HG03460 (cell line): ENCODE measurements around the gene LRRIQ4.

Experiments used
- ATAC-seq: cut with Tn5 transposase; IDR thresholded peaks from one replicate; pipeline ENCODE4 v1.9.1; 2021; ENCODE audit not compliant: unreplicated experiment

LRRIQ4 gene

GRCh38 chr3:169850618-169851017 is 37.9 kb downstream of the LRRIQ4 start:
- ATAC-seq: no peak

GRCh38 chr3:169855514-169855913 is 42.8 kb downstream of the LRRIQ4 start:
- no peak for ATAC-seq

DNA sequence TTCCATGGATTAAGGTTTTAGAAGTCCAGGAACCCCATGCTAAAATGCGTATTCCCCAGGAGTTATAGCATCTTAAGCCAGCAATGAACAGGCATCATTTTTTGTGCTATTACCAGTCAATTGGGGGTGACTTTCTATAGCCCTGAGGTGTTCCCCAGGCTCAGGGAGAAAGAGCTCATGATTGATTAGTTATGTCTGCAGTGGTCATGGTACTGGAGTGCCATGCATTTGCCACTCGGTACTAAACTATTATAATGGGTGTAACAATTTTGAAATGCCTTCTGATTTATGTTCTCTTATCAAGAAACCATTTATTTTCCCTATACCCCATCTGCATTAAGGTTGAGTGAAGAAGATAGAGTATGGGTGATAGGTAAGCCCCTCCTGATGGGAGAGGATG is 45.1 kb downstream of the LRRIQ4 start:
- ATAC-seq: no peak

GRCh38 chr3:169861871-169862270 is 49.2 kb downstream of the LRRIQ4 start:
- no peak for ATAC-seq

DNA sequence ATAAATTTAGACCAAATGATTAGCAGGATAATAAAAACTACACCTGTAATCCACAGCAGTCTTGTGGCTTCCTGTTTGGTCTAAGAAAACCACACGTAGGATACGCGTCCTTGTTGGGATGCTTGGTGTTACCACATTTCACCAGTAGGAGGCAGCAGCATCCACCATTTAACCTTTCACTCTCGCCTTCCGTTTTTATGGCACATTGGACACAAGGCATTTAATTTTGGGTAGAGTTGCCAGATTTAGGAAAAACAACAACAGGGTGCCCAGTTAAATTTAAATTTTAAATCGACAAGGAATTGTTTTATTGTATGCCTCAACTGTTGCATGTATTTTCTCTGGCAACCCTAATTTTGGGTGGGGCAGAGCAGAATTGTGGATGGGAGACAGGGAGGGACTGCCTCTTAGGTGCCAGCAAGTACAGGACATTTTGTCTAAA is 50.8 kb downstream of the LRRIQ4 start:
- ATAC-seq: peak; percentile 58

GRCh38 chr3:169864270-169864669 is 51.6 kb downstream of the LRRIQ4 start:
- ATAC-seq: no peak

DNA sequence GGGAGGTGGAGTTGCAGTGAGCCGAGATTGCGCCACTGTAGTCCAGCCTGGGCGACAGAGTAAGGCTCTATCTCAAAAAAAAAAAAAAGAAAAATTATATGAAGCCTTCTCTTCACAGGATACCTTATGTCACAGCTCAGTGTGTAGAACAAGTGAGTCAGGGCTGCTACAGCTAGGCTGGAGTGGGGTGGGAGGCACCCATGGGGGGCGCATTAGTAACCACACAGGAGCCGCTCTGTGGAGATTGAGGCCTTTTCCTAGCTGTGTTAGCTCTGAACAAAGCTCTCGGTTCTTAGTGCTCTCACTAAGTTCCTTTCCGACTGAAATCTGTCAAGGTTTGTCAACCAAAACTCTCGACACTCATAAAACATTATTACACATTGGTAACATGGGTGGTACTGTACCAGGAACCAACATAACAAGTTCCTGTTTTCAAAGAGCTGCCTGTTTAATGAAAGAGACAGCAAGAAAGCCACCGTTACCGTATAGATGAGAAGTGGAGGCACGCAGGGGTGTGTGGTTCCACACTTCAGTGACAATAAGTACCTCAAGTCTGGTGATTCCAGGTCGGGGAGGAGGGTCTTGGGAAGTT is 52.6 kb downstream of the LRRIQ4 start:
- peak; percentile 58 for ATAC-seq

DNA sequence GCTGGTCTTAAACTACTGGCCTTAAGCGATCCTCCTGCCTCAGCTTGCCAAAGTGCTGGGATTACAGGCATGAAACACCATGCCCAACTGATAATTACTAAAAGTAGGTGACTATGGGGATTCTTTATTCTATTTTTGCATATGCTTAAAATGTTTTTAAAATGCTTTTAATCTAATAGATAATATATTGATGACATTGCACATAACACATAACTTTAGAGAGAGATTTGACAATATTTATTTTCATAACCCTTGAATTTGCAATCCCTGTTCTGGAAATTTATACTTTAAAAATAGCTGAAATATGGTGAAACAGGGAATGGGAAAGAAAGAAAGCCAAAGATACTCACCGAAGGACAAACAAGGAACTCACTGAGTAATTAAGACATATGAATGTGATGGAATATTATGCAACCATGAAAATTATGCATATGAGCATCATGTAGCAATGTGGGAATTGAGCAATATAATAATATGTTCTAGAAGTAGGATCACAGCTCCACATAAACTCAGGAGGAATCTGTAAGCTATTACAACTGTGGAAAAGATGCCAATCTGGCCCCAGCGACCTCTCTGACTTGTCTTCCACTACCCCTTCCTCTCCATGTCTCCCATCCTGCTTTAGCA is 55.0 kb downstream of the LRRIQ4 start:
- no peak for ATAC-seq

DNA sequence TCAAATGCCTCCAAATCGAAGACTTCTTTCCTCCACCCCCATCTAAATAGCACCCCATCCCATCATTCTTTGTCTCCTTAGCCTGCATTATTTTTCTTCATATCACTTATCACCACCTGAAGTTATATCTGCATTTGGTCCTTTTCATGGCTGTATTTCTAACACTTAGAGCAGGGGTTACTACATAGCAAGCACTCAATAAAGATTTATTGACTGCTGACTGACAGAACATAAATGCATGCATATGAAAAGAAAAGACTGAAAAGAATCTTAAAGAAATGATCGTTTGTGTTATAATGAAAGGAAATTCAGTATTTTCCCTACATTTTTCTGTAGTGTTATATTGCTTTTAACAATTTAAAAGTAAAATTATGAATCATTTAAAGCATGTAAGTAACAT is 55.7 kb downstream of the LRRIQ4 start:
- no peak for ATAC-seq

DNA sequence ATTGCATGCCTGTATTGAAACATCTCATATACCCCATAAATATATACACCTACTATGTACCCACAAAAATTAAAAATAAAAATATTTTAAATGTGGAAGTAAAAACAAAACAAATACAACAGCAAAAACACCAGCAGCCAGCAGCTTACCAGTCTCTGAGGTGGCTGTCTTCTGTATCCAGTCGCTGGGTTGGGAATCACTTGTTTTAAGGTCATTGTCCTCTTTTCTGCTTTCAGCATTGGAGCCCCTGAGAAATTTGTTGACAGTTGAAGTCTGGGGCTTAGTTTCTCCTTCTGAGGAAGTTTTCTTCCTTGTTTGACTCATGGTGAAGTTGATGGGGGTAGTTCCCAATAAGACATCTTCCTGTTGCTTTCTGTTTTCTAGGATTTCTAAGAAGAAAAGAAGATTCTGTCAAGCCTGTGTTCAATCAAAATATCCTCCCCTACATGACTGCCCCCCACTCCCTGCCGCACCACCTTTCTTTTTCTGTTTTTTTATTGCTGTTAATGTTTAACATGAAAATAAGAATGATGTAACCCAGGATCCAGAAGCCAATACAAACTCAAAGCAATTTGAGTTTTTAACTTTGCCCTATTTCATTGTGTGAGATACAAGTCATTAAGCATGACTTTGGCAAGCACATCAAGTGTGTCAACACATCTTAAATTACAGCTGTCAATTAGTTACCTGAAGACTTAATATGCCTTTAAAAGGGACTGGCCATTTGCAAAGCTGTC is 57.0 kb downstream of the LRRIQ4 start, which contains the start of gene LRRC31:
Gene LRRC31, minus strand, starts transcription at position 452 of the 737 bp plus-strand sequence. Its CDS starts 128 bp downstream, at position 324.
- no peak for ATAC-seq

DNA sequence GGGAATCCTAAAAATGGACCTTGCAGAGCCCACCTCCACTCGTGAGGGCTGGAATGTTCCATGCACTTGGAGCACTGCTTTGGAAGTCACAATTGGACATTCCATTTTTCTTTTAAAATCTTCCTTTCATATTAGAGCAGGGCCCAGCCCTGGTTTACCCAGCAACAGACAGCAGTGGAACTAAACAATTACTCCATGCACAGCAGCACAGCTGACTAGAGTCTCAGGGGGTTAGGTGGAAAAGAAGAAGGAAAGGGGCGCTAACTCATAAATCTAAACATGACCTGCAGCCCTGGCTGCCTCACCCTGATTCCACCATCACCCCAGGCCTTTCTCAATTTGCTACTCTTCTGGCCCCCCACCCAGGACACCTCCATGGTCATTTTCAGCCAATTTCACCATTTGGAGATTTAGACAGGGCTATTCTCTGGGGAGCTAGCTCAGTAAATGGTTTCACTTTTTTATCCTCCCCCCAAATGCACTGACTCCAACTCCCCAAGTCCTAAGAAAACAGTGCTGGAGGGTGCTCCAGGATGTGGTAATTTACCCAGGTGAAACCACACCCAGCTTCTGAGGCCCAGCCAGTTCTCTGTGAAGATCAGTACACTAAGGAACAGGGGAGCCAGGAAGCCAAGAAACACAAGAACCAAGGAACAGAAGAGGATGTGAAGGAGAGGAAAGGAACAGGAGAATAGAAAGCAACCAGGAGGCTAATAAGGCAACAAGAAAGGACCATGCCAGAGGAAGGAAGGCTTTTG is 58.6 kb downstream of the LRRIQ4 start:
- no peak for ATAC-seq

DNA sequence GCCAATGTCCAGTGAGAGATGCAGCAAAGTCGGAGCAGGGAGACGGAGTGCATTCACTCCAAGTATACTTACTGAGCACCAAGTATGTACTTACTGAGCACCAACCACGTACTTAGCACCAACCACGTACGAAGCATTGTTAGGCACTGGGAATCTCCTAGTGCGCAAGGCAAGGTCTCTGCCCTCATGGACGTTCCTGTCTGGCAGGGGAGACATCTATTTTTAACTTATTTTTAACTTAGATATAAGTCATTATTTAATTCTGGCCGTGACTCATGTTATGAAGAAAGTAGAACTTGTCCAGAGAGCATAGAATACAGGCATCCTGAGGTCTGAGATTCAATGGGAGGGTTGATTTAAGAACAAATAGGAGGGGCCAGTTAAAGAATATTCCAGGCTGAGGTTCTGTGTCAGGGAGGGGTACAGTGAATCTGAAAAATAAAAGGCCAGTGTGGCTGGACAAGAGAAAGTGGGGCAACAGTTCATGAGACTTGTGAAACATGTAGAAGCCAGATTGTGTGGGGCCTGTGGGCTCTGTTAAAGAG is 66.4 kb downstream of the LRRIQ4 start:
- no peak for ATAC-seq

DNA sequence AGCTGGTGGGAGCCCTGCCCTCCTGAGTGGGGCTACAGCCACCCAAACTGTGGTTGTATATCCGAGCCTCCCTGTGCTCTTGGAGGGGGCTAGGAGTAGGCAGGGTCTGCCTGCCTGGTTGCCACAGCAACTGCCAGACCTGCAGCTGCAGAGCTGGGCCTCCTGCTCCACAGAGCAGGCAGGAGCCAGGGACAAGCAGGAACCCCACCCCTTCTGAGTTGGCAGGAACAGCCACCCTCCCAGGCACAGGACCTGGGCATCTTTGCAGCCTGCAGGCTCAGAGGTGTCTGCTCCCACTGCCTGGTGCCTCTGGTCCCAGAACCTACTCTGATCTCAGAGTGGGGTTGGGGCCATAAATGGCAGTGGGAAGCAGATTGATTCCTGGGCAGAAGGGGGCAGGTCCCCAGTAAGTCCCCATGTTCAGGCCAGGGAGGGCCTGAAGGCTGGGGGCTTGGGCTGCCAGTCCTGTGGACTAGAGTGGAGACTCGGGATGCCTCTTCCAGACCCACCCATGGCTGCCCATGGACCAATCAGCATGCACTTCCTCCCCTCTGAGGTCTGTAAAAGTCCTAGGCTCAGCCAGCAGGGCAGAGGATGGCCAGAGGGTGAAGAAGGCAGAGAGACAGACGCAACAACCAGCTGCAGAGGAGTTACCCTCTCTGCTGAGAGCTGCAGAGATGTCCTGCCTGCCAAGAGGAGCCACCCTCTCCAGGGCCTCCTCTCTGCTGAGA is 67.3 kb downstream of the LRRIQ4 start:
- no peak for ATAC-seq

DNA sequence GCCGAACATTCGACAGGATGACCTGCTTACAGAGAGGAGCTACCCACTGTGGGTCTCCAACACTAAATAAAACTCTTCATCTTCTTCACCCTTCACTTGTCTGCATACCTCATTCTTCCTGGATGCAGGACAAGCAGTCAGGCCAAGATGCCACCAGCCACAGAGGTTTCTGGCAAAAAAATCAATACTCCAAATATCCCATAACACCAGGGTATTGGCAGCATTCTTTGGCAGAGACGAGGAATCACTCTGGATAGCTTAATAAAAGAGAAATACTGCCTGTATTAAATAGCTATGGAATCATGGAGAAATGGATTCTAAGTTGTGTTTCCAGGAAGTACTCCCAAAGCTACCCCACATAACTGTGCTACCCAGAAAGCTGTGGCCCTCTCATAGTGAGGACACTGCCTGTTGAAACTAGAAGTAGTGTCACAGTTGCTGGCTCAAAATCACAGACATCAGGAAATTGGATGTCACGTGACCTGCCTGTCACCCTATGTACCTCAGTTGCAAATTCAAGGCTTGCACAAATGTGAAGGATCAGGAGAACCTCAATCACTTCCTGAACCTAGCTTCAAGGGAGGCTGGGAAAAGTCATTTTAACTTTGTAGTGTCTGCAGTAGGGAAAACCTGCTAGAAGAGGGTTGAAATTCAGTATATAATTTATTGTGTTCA is 68.0 kb downstream of the LRRIQ4 start:
- ATAC-seq: no peak

- ATAC-seq: no peak
These were observed 74.0 kb downstream of the LRRIQ4 start for GRCh38 chr3:169886671-169887070.
